Sigmoid colon (tissue), 7 donors: ENCODE results near the gene TRAF5. TPM values are rescaled to one million over a fixed set of nuclear protein-coding genes. Genes with fewer than 3 reads are reported as not detected.

Experiments used
- DNase-seq: peaks from one replicate; pipeline ENCODE4 v3.0.0-alpha.2; 2019
- H3K27ac ChIP-seq, 4 donors: fragments of 200-600 bp; sonication (generic); one replicate each; pipeline ENCODE4 v1.5.1; 2016 to 2019; ENCODE audit warnings: mild to moderate bottlenecking in 1 of 4
- H3K27me3 ChIP-seq, 3 donors: fragments of 200-600 bp; sonication (generic); one replicate each; pipeline ENCODE4 v1.5.1; 2019; ENCODE audit warnings: mild to moderate bottlenecking in 1 of 3
- H3K36me3 ChIP-seq, 4 donors: fragments of 200-600 bp; sonication (generic); one replicate each; pipeline ENCODE4 v1.5.1; 2016 to 2019
- H3K4me1 ChIP-seq, 4 donors: fragments of 200-600 bp; sonication (generic); one replicate each; pipeline ENCODE4 v1.5.1; 2017 to 2019
- H3K4me3 ChIP-seq, 4 donors: fragments of 200-600 bp; sonication (generic); one replicate each; pipeline ENCODE4 v1.5.1; 2017 to 2019; ENCODE audit warnings: mild to moderate bottlenecking in 2 of 4, moderate library complexity in 1 of 4
- H3K9me3 ChIP-seq, 4 donors: fragments of 200-600 bp in 3 of 4; sonication (generic) in 3 of 4; one replicate each; pipeline versions ENCODE4 v1.5.1 to v1.6.1; 2013 to 2019
- CTCF ChIP-seq, 4 experiments: fragments of 450-650 bp in 3 of 4; fragments of 200-600 bp in 1 of 4; IDR thresholded peaks; one replicate each; pipeline ENCODE4 v1.5.1; 2016 to 2019; ENCODE audit warnings: antibody characterized with exemption in 4 of 4, mild to moderate bottlenecking in 3 of 4, moderate library complexity in 2 of 4
- EP300 ChIP-seq, 4 donors: sonication (generic); formaldehyde crosslinking; IDR thresholded peaks; one replicate each; pipeline ENCODE4 v1.6.1; 2017; ENCODE audit warnings: antibody characterized with exemption in 4 of 4
- POLR2A ChIP-seq, 2 donors: fragments of 450-650 bp; IDR thresholded peaks; one replicate each; pipeline ENCODE4 v1.6.1; 2016; ENCODE audit warnings: antibody characterized with exemption in 2 of 2, mild to moderate bottlenecking in 2 of 2, moderate library complexity in 2 of 2
- POLR2AphosphoS5 ChIP-seq, 4 donors: sonication (generic); formaldehyde crosslinking; IDR thresholded peaks; one replicate each; pipeline ENCODE4 v1.6.1; 2017; ENCODE audit warnings: antibody characterized with exemption in 4 of 4
- WGBS, 2 donors: extraction: QIAGEN DNeasy Blood & Tissue Kit; methylation state at CpG; one replicate each; pipeline ENCODE4 v1.1.7; 2013; 5-methylcytosine and 5-hydroxymethylcytosine counted together
- intact Hi-C: fragments of 100-400 bp; cut with DNase I; formaldehyde crosslinking; loops from one replicate; pipeline ENCODE4 v1.15.1; 2023
- polyA plus RNA-seq, 3 donors: library from polyadenylated mRNA; stranded (reverse); fragments of 200-250 nt; gene quantifications; one replicate each; pipeline ENCODE4 v1.2.3, GENCODE V29; 2013
- total RNA-seq, 4 donors: library from RNA; depleted of rRNA; stranded (reverse); fragments of >200 nt; gene quantifications; one replicate each; pipeline ENCODE4 v1.1.0, GENCODE V29; 2016
- donor health status: healthy with polysubstance abuse.
- donor health status: Bipolar disorder and iron deficiency.
- donor health status: healthy.

The TRAF5 gene
- total and polyA plus RNA-seq, 7 donors: 2.4 to 55.9 (median 20.8) TPM

- H3K27me3 ChIP-seq: no peaks in the 10 kb centered on the region
- no peak overlapping the region for H3K4me3 ChIP-seq
- no peaks in the 10 kb centered on the region for H3K9me3 ChIP-seq
- H3K27ac ChIP-seq: no peak overlapping the region
- TF ChIP-seq CTCF (IDR thresholded peaks at IDR 0.05) (no peak), EP300 (IDR thresholded peaks at IDR 0.05) (no peak), POLR2A (IDR thresholded peaks at IDR 0.05) (no peak), POLR2AphosphoS5 (IDR thresholded peaks at IDR 0.05) (no peak)
- 64 to 87% methylated on average over 8 of the region's 8 CpGs for WGBS, 2 donors
- no peak for DNase-seq
- intact Hi-C loops: no loop called here
- peaks cover 0 to 85% (median 64%) of the 10 kb centered on the region in 4 donors for H3K4me1 ChIP-seq
- no peaks in the 10 kb centered on the region for H3K36me3 ChIP-seq
Observed at GRCh38 chr1:211330282-211330936, 3.8 kb downstream of the TRAF5 start.

GRCh38 chr1:211331011-211331709 lies 4.5 kb downstream of the TRAF5 start:
- Histone ChIP-seq H3K9me3 (no peaks in the 10 kb centered on the region), H3K27ac (no peak overlapping the region), H3K4me1 (peaks cover 0 to 89% (median 71%) of the 10 kb centered on the region in 4 donors), H3K27me3 (no peaks in the 10 kb centered on the region), H3K36me3 (no peaks in the 10 kb centered on the region), H3K4me3 (no peak overlapping the region)
- TF ChIP-seq POLR2AphosphoS5 (IDR thresholded peaks at IDR 0.05) (no peak), CTCF (IDR thresholded peaks at IDR 0.05) (no peak), EP300 (IDR thresholded peaks at IDR 0.05) (no peak), POLR2A (IDR thresholded peaks at IDR 0.05) (no peak)
- intact Hi-C loops: no loop called here
- DNase-seq: no peak
- 91% methylated on average over 3 of the region's 3 CpGs for WGBS, 2 donors

- H3K36me3 ChIP-seq: no peaks in the 10 kb centered on the region
- H3K9me3 ChIP-seq: no peaks in the 10 kb centered on the region
- no peaks in the 10 kb centered on the region for H3K27me3 ChIP-seq
- no peak for TF ChIP-seq EP300 (IDR thresholded peaks at IDR 0.05)
- no peak for TF ChIP-seq POLR2AphosphoS5 (IDR thresholded peaks at IDR 0.05)
- no peak for TF ChIP-seq POLR2A (IDR thresholded peaks at IDR 0.05)
- TF ChIP-seq CTCF (IDR thresholded peaks at IDR 0.05): no peak
- intact Hi-C loops: no loop called here
- H3K4me3 ChIP-seq: no peak overlapping the region
- peaks cover 0 to 89% (median 73%) of the 10 kb centered on the region in 4 donors for H3K4me1 ChIP-seq
- H3K27ac ChIP-seq: no peak overlapping the region
- WGBS, 2 donors: 19 to 59% methylated on average over 3 of the region's 3 CpGs
- DNase-seq: no peak
Observed at GRCh38 chr1:211332036-211332616, 5.5 kb downstream of the TRAF5 start.

- TF ChIP-seq POLR2AphosphoS5 (IDR thresholded peaks at IDR 0.05): no peak
- H3K36me3 ChIP-seq: no peaks in the 10 kb centered on the region
- no peak for DNase-seq
- peaks cover 0 to 93% (median 73%) of the 10 kb centered on the region in 4 donors for H3K4me1 ChIP-seq
- no peak overlapping the region for H3K27ac ChIP-seq
- H3K9me3 ChIP-seq: no peaks in the 10 kb centered on the region
- no peaks in the 10 kb centered on the region for H3K27me3 ChIP-seq
- intact Hi-C loops: no loop called here
- H3K4me3 ChIP-seq: no peak overlapping the region
- WGBS, 2 donors: 83 to 89% methylated on average over 2 of the region's 2 CpGs
Observed at GRCh38 chr1:211332830-211333229, 6.2 kb downstream of the TRAF5 start.

- TF ChIP-seq POLR2AphosphoS5 (IDR thresholded peaks at IDR 0.05): no peak
- TF ChIP-seq POLR2A (IDR thresholded peaks at IDR 0.05): no peak
- no peak for TF ChIP-seq CTCF (IDR thresholded peaks at IDR 0.05)
- no peak for TF ChIP-seq EP300 (IDR thresholded peaks at IDR 0.05)
- no peak overlapping the region for H3K4me3 ChIP-seq
- intact Hi-C loops: no loop called here
- peaks cover 0 to 93% (median 63%) of the 10 kb centered on the region in 4 donors for H3K4me1 ChIP-seq
- no peaks in the 10 kb centered on the region for H3K9me3 ChIP-seq
- no peak overlapping the region for H3K27ac ChIP-seq
- no peaks in the 10 kb centered on the region for H3K27me3 ChIP-seq
- no peaks in the 10 kb centered on the region for H3K36me3 ChIP-seq
- DNase-seq: no peak
- 16 to 59% methylated on average over 1 of the region's 1 CpG for WGBS, 2 donors
Observed at GRCh38 chr1:211333906-211334305, 7.3 kb downstream of the TRAF5 start.
